ENCODE measurements around the gene FLT1. TPM values are rescaled to one million over a fixed set of nuclear protein-coding genes. Genes with fewer than 3 reads are reported as not detected.

FLT1 gene
- total RNA-seq, 1 experiment from 2014 or later: 0.25 TPM

DNA sequence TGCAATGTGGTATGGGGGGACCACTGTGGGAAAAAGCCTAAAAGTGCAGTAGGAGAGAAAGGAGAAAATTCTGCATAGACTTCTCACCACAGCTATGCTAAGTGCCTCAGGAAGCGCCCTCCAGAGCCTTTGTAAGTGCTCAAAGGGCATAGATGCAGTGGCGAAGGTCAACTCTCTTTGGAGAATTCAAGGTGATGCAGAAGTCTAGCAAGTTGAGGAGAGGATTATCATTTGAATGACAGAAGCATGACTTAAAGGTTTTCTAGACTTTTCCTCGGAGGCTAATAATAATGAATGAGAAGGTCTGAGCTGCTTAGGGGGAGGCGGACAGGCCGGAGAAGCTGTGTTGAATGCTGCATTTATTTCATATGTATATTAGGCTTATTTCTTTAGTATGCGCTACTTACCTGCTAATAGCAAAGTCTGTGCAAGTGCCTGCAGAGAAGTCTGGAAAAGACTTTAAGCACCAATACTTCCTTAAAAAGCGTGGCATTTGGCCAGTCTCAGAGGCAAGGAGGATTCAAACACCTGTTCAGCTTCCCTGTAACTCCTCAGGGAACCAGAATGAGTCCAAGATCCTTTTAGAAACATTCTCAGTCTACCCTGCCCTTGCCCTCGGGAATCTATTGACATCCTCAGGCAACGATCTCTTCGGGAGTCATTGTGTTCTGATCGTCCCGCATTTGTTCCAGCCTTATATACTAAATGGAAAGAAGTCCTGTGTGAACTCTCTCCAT is 56.2 kb downstream of the FLT1 start:
- BruUV-seq (replicated peaks): no TSS peak
- POLR2A ChIA-PET: no interaction called here
- H3K36me3 ChIP-seq (ENCODE audit: control insufficient read depth in 1 of 2, insufficient read depth in 2 of 2, low read length in 2 of 2): no peaks in the 10 kb centered on the region
- RAD21 ChIA-PET (ENCODE audit: low non-redundant PET in 1 of 2, low total read pairs in 2 of 2, uncharacterized antibody in 2 of 2, unreplicated experiment in 2 of 2): no interaction called here
- no peaks in the 10 kb centered on the region; the same call in 1 of the 2 replicates for H3K27me3 ChIP-seq (ENCODE audit: insufficient read depth, low read length)
- no peaks in the 10 kb centered on the region for H3K4me1 ChIP-seq (ENCODE audit: control insufficient read depth in 1 of 2, insufficient read depth in 2 of 2, low read length in 2 of 2)
- no peak overlapping the region for H3K4me3 ChIP-seq (replicated peaks in 1 of 2; ENCODE audit: low read depth in 1 of 2, low read length in 2 of 2)
- H2AFZ ChIP-seq (ENCODE audit: low read depth, low read length, poor library complexity, severe bottlenecking): no peak overlapping the region
- H3K4me2 ChIP-seq (ENCODE audit: low read length): no peak overlapping the region
- H3K79me2 ChIP-seq (ENCODE audit: insufficient read depth, low read length): no peaks in the 10 kb centered on the region
- intact Hi-C loops (cut with micrococcal nuclease): no loop called here
- no peaks in the 10 kb centered on the region for H3K9me2 ChIP-seq (ENCODE audit: insufficient read depth)
- no peak overlapping the region for H3K9ac ChIP-seq (ENCODE audit: low read length)
- TF ChIP-seq, protein P1, sequence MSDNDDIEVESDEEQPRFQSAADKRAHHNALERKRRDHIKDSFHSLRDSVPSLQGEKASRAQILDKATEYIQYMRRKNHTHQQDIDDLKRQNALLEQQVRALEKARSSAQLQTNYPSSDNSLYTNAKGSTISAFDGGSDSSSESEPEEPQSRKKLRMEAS (IDR thresholded peaks at IDR 0.05): no peak
- TF ChIP-seq CBX3 (IDR thresholded peaks at IDR 0.05; ENCODE audit: low read depth) (no peak), POLR2A (IDR thresholded peaks at IDR 0.05; ENCODE audit: borderline replicate concordance, extremely low read depth, insufficient read depth, insufficient read length) (no peak), ZNF274 (IDR thresholded peaks at IDR 0.05; ENCODE audit: low read depth, low read length) (no peak), TCF7L2 (IDR thresholded peaks at IDR 0.05; ENCODE audit: borderline replicate concordance, extremely low read depth, insufficient read depth, insufficient read length) (no peak), FOSL1 (IDR thresholded peaks at IDR 0.05; ENCODE audit: low read depth) (no peak), ZFX (IDR thresholded peaks at IDR 0.05) (no peak), EGR1 (IDR thresholded peaks at IDR 0.05; ENCODE audit: low read depth) (no peak), JUND (IDR thresholded peaks at IDR 0.05) (no peak), SRF (IDR thresholded peaks at IDR 0.05; ENCODE audit: low read depth) (no peak), SP1 (IDR thresholded peaks at IDR 0.05; ENCODE audit: low read depth) (no peak), YY1 (IDR thresholded peaks at IDR 0.05; ENCODE audit: extremely low read depth, insufficient replicate concordance, low read depth, low read length) (no peak)
- ATAC-seq: no peak
- no peaks in the 10 kb centered on the region for H4K20me1 ChIP-seq (ENCODE audit: insufficient read depth)
- CTCF ChIA-PET: no interaction called here
- DNase-seq (ENCODE audit: low read depth, low spot score): no peak
- H3K9me3 ChIP-seq (ENCODE audit: control insufficient read depth in 1 of 2, insufficient read depth in 1 of 2, low read depth in 1 of 2, low read length in 2 of 2): no peaks in the 10 kb centered on the region
- no peak overlapping the region for H3K27ac ChIP-seq (ENCODE audit: low read depth, low read length)

DNA sequence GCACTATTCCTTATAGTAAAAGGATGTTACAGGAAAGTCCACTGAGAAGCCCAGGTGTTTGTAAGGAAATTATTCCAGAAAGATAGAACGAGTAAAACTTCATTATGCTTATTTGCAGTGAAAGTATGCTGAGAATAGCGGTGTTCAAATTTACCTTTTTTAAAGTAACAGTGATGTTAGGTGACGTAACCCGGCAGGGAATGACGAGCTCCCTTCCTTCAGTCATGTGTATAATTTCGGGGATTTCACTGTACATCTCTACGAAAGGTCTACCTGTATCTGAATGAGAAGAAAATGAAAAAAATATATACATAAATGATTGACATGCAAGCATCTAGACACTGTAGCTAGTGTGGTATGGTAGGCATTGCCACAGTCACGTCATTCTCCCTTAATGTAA is 56.9 kb downstream of the FLT1 start:
- H3K36me3 ChIP-seq (ENCODE audit: control insufficient read depth in 1 of 2, insufficient read depth in 2 of 2, low read length in 2 of 2): no peaks in the 10 kb centered on the region
- no TSS peak for BruUV-seq (replicated peaks)
- DNase-seq (ENCODE audit: low read depth, low spot score) (no peak), ATAC-seq (no peak)
- CTCF ChIA-PET: no interaction called here
- H2AFZ ChIP-seq (ENCODE audit: low read depth, low read length, poor library complexity, severe bottlenecking): no peak overlapping the region
- no peak overlapping the region for H3K27ac ChIP-seq (ENCODE audit: low read depth, low read length)
- H3K4me2 ChIP-seq (ENCODE audit: low read length): no peak overlapping the region
- H3K4me1 ChIP-seq (ENCODE audit: control insufficient read depth in 1 of 2, insufficient read depth in 2 of 2, low read length in 2 of 2): no peaks in the 10 kb centered on the region
- H4K20me1 ChIP-seq (ENCODE audit: insufficient read depth): no peaks in the 10 kb centered on the region
- H3K27me3 ChIP-seq (ENCODE audit: insufficient read depth, low read length): peaks cover 2% of the 10 kb centered on the region
- H3K79me2 ChIP-seq (ENCODE audit: insufficient read depth, low read length): no peaks in the 10 kb centered on the region
- POLR2A ChIA-PET: no interaction called here
- RAD21 ChIA-PET (ENCODE audit: low non-redundant PET in 1 of 2, low total read pairs in 2 of 2, uncharacterized antibody in 2 of 2, unreplicated experiment in 2 of 2): no interaction called here
- intact Hi-C loops (cut with micrococcal nuclease): no loop called here
- H3K4me3 ChIP-seq (replicated peaks in 1 of 2; ENCODE audit: low read depth in 1 of 2, low read length in 2 of 2): no peak overlapping the region
- H3K9ac ChIP-seq (ENCODE audit: low read length): no peak overlapping the region
- H3K9me2 ChIP-seq (ENCODE audit: insufficient read depth): no peaks in the 10 kb centered on the region
- H3K9me3 ChIP-seq (ENCODE audit: control insufficient read depth in 1 of 2, insufficient read depth in 1 of 2, low read depth in 1 of 2, low read length in 2 of 2): no peaks in the 10 kb centered on the region
- TF ChIP-seq TCF7L2 (IDR thresholded peaks at IDR 0.05; ENCODE audit: borderline replicate concordance, extremely low read depth, insufficient read depth, insufficient read length) (no peak), CBX3 (IDR thresholded peaks at IDR 0.05; ENCODE audit: low read depth) (no peak), ZFX (IDR thresholded peaks at IDR 0.05) (no peak), FOSL1 (IDR thresholded peaks at IDR 0.05; ENCODE audit: low read depth) (no peak), ZNF274 (IDR thresholded peaks at IDR 0.05; ENCODE audit: low read depth, low read length) (no peak), ELF1 (IDR thresholded peaks at IDR 0.05; ENCODE audit: borderline replicate concordance, low read depth) (no peak), SRF (IDR thresholded peaks at IDR 0.05; ENCODE audit: low read depth) (no peak), EZH2 (IDR thresholded peaks at IDR 0.05) (no peak)
- TF ChIP-seq, protein P2, sequence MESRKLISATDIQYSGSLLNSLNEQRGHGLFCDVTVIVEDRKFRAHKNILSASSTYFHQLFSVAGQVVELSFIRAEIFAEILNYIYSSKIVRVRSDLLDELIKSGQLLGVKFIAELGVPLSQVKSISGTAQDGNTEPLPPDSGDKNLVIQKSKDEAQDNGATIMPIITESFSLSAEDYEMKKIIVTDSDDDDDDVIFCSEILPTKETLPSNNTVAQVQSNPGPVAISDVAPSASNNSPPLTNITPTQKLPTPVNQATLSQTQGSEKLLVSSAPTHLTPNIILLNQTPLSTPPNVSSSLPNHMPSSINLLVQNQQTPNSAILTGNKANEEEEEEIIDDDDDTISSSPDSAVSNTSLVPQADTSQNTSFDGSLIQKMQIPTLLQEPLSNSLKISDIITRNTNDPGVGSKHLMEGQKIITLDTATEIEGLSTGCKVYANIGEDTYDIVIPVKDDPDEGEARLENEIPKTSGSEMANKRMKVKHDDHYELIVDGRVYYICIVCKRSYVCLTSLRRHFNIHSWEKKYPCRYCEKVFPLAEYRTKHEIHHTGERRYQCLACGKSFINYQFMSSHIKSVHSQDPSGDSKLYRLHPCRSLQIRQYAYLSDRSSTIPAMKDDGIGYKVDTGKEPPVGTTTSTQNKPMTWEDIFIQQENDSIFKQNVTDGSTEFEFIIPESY (IDR thresholded peaks at IDR 0.05; ENCODE audit: extremely low read depth, insufficient replicate concordance, low read length): no peak
- TF ChIP-seq, protein P1 (IDR thresholded peaks at IDR 0.05): no peak
